HepG2 (cell line): ENCODE measurements around the gene GSTP1. TPM values are rescaled to one million over a fixed set of nuclear protein-coding genes. Genes with fewer than 3 reads are reported as not detected.
A peak's percentile ranks its signal among the peaks of the same experiment; 100 is the strongest.

ENCODE experiments used
- ATAC-seq: fragments of 200-7000 bp; cut with Tn5 transposase; 3 replicates; pipeline ENCODE4 v1.9.1; 2020; ENCODE audit warnings: mild to moderate bottlenecking, moderate library complexity
- BruUV-seq: library from RNA; stranded (reverse); fragments of 400-500 nt; replicated peaks from 2 replicates; lab custom pipeline; 2021; lab: Mats Ljungman, UMichigan
- CTCF ChIA-PET: fragments of 300-600 bp; formaldehyde crosslinking; extraction: SDS; loops from one replicate; lab custom pipeline; 2021; ENCODE audit warnings: low total read pairs, inconsistent platforms, low intra/inter-chr PET ratio; lab: Yijun Ruan, JAX
- POLR2A ChIA-PET: fragments of 350-600 bp; sonication (Branson Sonifier 250); formaldehyde crosslinking; loops from one replicate; lab custom pipeline; 2020; ENCODE audit warnings: antibody characterized with exemption, inconsistent platforms; lab: Yijun Ruan, JAX
- DNase-seq: peaks from one replicate; pipeline ENCODE4 v3.0.0-alpha.2; 2015; ENCODE audit warnings: low spot score
- FAIRE-seq: peaks from 3 replicates; lab custom pipeline; 2011; peaks lifted over from hg19 to GRCh38; lab: Jason Lieb, UNC
- H2AFZ ChIP-seq: one replicate; pipeline ENCODE4 v1.6.1; 2011; ENCODE audit warnings: low read length, inconsistent platforms
- H3K27ac ChIP-seq: fragments of 300-600 bp; 3 replicates; pipeline ENCODE4 v1.8.0; 2011; ENCODE audit warnings: mixed run types, mild to moderate bottlenecking, mixed read lengths, low read length, inconsistent platforms; ENCODE audit not compliant: insufficient read depth; ENCODE audit errors: extremely low read length
- H3K27me3 ChIP-seq, 2 experiments: fragments of 200-600 bp in 1 of 2; 2 replicates in 1 of 2; 3 replicates in 1 of 2; pipeline versions ENCODE4 v1.6.0 to v1.8.0; 2011; ENCODE audit warnings: low read length in 2 of 2, mild to moderate bottlenecking in 2 of 2, moderate library complexity in 2 of 2, inconsistent platforms in 1 of 2; ENCODE audit not compliant: insufficient read depth in 2 of 2, control insufficient read depth in 1 of 2
- H3K36me3 ChIP-seq, 2 experiments: fragments of 200-600 bp in 1 of 2; replicated peaks in 1 of 2; 2 replicates in 1 of 2; 3 replicates in 1 of 2; pipeline versions ENCODE4 v1.5.1 to v1.8.0; 2011; ENCODE audit warnings: low read length in 2 of 2, inconsistent platforms in 1 of 2; ENCODE audit not compliant: insufficient read depth in 2 of 2, control insufficient read depth in 1 of 2
- H3K4me1 ChIP-seq: 2 replicates; pipeline ENCODE4 v1.5.1; 2012; ENCODE audit warnings: low read length, inconsistent platforms; ENCODE audit not compliant: insufficient read depth
- H3K4me2 ChIP-seq: 2 replicates; pipeline ENCODE4 v1.6.0; 2011; ENCODE audit warnings: low read depth, low read length, inconsistent platforms
- H3K4me3 ChIP-seq, 3 experiments: fragments of 200-600 bp in 1 of 3; sonication (generic), shearing (Covaris generic) in 1 of 3; replicated peaks in 1 of 3; 2 replicates each; pipeline ENCODE4 v1.5.1; 2011 to 2016; ENCODE audit warnings: low read length in 3 of 3, inconsistent platforms in 2 of 3, low read depth in 2 of 3, mild to moderate bottlenecking in 2 of 3, control low read depth in 1 of 3, mixed read lengths in 1 of 3; ENCODE audit not compliant: insufficient read depth in 1 of 3
- H3K79me2 ChIP-seq: one replicate; pipeline ENCODE4 v1.6.1; 2011; ENCODE audit warnings: low read length, inconsistent platforms; ENCODE audit not compliant: insufficient read depth
- H3K9ac ChIP-seq: 2 replicates; pipeline ENCODE4 v1.6.0; 2011; ENCODE audit warnings: mild to moderate bottlenecking, low read depth, low read length, inconsistent platforms; ENCODE audit not compliant: insufficient read depth
- H3K9me3 ChIP-seq: 2 replicates; pipeline ENCODE4 v1.5.1; 2012; ENCODE audit warnings: mild to moderate bottlenecking, low read length
- H4K20me1 ChIP-seq: 2 replicates; pipeline ENCODE4 v1.6.0; 2011; ENCODE audit warnings: inconsistent platforms, mild to moderate bottlenecking, low read length, moderate library complexity; ENCODE audit not compliant: insufficient read depth
- AGO2 ChIP-seq: fragments of 200-400 bp; formaldehyde crosslinking; optimal IDR thresholded peaks from 2 replicates; pipeline ENCODE3; 2017; ENCODE audit warnings: mild to moderate bottlenecking, low read depth, low read length, moderate library complexity
- CEBPZ ChIP-seq: IDR thresholded peaks from 2 replicates; pipeline ENCODE4 v1.6.1; 2012; ENCODE audit warnings: low read length, improper control_type of control experiment
- CREB3 ChIP-seq: sonication (generic); formaldehyde crosslinking; IDR thresholded peaks from 2 replicates; pipeline ENCODE4 v1.5.0; 2020; ENCODE audit warnings: missing genetic modification reagents
- ELF1 ChIP-seq: sonication (generic); formaldehyde crosslinking; IDR thresholded peaks from 2 replicates; pipeline ENCODE4 v1.4.0; 2020; ENCODE audit warnings: missing genetic modification reagents
- FOXK2 ChIP-seq: fragments of 450-650 bp; IDR thresholded peaks from 2 replicates; pipeline ENCODE4 v1.6.1; 2016
- HNF1B ChIP-seq: sonication (generic); formaldehyde crosslinking; IDR thresholded peaks from 2 replicates; pipeline ENCODE4 v1.5.1; 2020; ENCODE audit warnings: mild to moderate bottlenecking, moderate library complexity, missing genetic modification reagents
- HNRNPK ChIP-seq: fragments of 200-400 bp; formaldehyde crosslinking; IDR thresholded peaks from 2 replicates; pipeline ENCODE4 v1.6.1; 2018; ENCODE audit warnings: low read length, low read depth, moderate library complexity, mild to moderate bottlenecking; ENCODE audit not compliant: poor library complexity, severe bottlenecking
- NR2C2 ChIP-seq: sonication (generic); formaldehyde crosslinking; IDR thresholded peaks from 2 replicates; pipeline ENCODE4 v1.4.0; 2020; ENCODE audit warnings: missing genetic modification reagents, mild to moderate bottlenecking, moderate library complexity, borderline replicate concordance
- SP140L ChIP-seq: sonication (generic); formaldehyde crosslinking; IDR thresholded peaks from 2 replicates; pipeline ENCODE4 v1.4.0; 2020; ENCODE audit warnings: missing genetic modification reagents, borderline replicate concordance
- TBP ChIP-seq: sonication (generic); formaldehyde crosslinking; IDR thresholded peaks from 2 replicates; pipeline ENCODE4 v1.5.0; 2020; ENCODE audit warnings: missing genetic modification reagents
- ZNF646 ChIP-seq: sonication (generic); formaldehyde crosslinking; IDR thresholded peaks from 2 replicates; pipeline ENCODE4 v1.9.0; 2021; ENCODE audit warnings: mild to moderate bottlenecking, missing genetic modification reagents
- WGBS: methylation state at CpG from one replicate; pipeline ENCODE4 v1.1.6; 2017; ENCODE audit warnings: low lambda C conversion rate; 5-methylcytosine and 5-hydroxymethylcytosine counted together
- in situ Hi-C: cut with HindIII; loops from 2 replicates; pipeline ENCODE4 v1.10.0; 2017; ENCODE audit warnings: low pct_unique_long_range_greater_than_20kb; ENCODE audit not compliant: extremely low pct_ligation_motif_present
- intact Hi-C: fragments of 100-400 bp; cut with micrococcal nuclease; formaldehyde crosslinking; loops from one replicate; pipeline ENCODE4 v1.10.0; 2022; ENCODE audit not compliant: unreplicated experiment
- polyA plus RNA-seq, 8 experiments: library from polyadenylated mRNA; depleted of rRNA in 3 of 8; stranded (reverse) in 7 of 8; unstranded in 1 of 8; fragments of >200 nt; fragmentation: Illumina TruSeq in 4 of 8; extraction: Trizol in 4 of 8; gene quantifications; 2 replicates each; pipeline versions ENCODE4 v1.2.1 to v1.2.3, GENCODE V29; 2011 to 2016; ENCODE audit warnings: low read depth in 4 of 8, missing spikeins in 1 of 8, mixed read lengths in 1 of 8; ENCODE audit not compliant: insufficient read depth in 1 of 8
- total RNA-seq, 5 experiments: library from RNA; depleted of rRNA; stranded (reverse); fragments of >200 nt; fragmentation: Illumina TruSeq; extraction: Trizol; gene quantifications; 2 replicates each; pipeline ENCODE4 v1.2.3, GENCODE V29; 2016; ENCODE audit warnings: low read depth in 1 of 5

The GSTP1 gene
- total and polyA plus RNA-seq, 2 of the 13 experiments (the other 11 are each of a cell fraction or from before 2014, with no cell fraction given), result not detected

- Histone ChIP-seq H3K9ac (no peak overlapping the region), H3K4me3 (peak overlapping the region in 1 of 3 experiments; percentile 18; a peak in 1 of 6 replicates), H3K27ac (no peak overlapping the region), H3K9me3 (no peaks in the 10 kb centered on the region), H3K4me1 (peaks cover 56% of the 10 kb centered on the region), H4K20me1 (no peaks in the 10 kb centered on the region), H3K36me3 (no peaks in the 10 kb centered on the region), H3K4me2 (0 out of 2 replicates have a peak overlapping the region, but pooled peaks have one; percentile 83), H3K27me3 (peaks cover 0 to 3% of the 10 kb centered on the region in 2 experiments; a peak in 3 of 5 replicates), H2AFZ (no peak overlapping the region), H3K79me2 (no peaks in the 10 kb centered on the region)
- POLR2A ChIA-PET, result interaction anchor here (2.4 kb wide), 1 partner anchor 17 kb away, joined by 17 read pairs; the partner anchor contains the start of gene ACY3
- no TSS peak for BruUV-seq
- FAIRE-seq (no peak), ATAC-seq (no peak), DNase-seq (no peak)
- intact Hi-C loops, result no loop called here
- WGBS, result 32% methylated on average over 17 of the region's 22 CpGs
- in situ Hi-C loops, result no loop called here
- CTCF ChIA-PET, result interaction anchor here (1.5 kb wide), 1 partner anchor 25 kb away, joined by 4 read pairs; no protein-coding TSS in a partner anchor
- TF ChIP-seq HNF1B (CRISPR knock-in tag) (peak; percentile 37; the same call in 1 of the 2 replicates), TBP (CRISPR knock-in tag) (no peak), NR2C2 (no peak), ZNF646 (no peak), SP140L (no peak), ELF1 (no peak), HNRNPK (no peak), AGO2 (no peak), CREB3 (CRISPR knock-in tag) (no peak), CEBPZ (no peak), FOXK2 (no peak)
These were observed 50.2 kb downstream of the GSTP1 start for GRCh38 chr11:67633758-67634365.
